Measurements from ENCODE around the gene MRPL33. TPM values are rescaled to one million over a fixed set of nuclear protein-coding genes. Genes with fewer than 3 reads are reported as not detected.

The MRPL33 gene
- total and polyA plus RNA-seq, 5 donors = 242 to 596 (median 305) TPM

DNA sequence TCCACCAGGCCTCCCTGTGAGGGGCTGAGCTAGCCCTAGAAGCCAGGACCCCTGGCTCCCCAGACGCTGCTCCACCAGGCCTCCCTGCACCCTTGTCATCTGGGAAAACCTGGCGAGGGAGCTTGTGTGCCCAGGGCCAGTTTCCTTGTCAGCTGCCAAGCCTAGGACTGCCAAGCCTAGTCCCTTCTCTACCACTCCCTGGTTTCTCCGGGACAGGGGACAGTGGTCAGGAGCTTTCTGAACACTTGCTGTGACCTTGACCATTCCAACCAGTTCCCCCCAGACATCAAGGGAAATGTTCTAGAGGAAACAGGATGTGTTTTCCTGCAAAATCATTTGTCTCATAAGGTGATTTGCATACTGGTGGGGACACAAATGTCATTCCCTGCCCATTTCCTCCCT, 41.3 kb upstream of the MRPL33 start:
- Histone ChIP-seq H3K4me3 (ENCODE audit: low read length) (no peak overlapping the region), H3K27ac (ENCODE audit: low read length) (peak overlapping the region; percentile 55), H3K4me1 (ENCODE audit: control insufficient read depth, insufficient read depth, low read length) (peaks cover 4% of the 10 kb centered on the region), H3K9me3 (ENCODE audit: control insufficient read depth, low read length) (no peaks in the 10 kb centered on the region), H3K27me3 (ENCODE audit: control insufficient read depth, insufficient read depth) (no peaks in the 10 kb centered on the region)
- WGBS = 62% methylated on average over 3 of the region's 3 CpGs
- no peak for DNase-seq
- intact Hi-C loops (cut with DNase I) = loop anchor here in 1 of 4 donors (10.0 kb wide), 1 partner anchor 315 kb away; no protein-coding TSS in a partner anchor
- ATAC-seq = peak; percentile 22 to 54

DNA sequence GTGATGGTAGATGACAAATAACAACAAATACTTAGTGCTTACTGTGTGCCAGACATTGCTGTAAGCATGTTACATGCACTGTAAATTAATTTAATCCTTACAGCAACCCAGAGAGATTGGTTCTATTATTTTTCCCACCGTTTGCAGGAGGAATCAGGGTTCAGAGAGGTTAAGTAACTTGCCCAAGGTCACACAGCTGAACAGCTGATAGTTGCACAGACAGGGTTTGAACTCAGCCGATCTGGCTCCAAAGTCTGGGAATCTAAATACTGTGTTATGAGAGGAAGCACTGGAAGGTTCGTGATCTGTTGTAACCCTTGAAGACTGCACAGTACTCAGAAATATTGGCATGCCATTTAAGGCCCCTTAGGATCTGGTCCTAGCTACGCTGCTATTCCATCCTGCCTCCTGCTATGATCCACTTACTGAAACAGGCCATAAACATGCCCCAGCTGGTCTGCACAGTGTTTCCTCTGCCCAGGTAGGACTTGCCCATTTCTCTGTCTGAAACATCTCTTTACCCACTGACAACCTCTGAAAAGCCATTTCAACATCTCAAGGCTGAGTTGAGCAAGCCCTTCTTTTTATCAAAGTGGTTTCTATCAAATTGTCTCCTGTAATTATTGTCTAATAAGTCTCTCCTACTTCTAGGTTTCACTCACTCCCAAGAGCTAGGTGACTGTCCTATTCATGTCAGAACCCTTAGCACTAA, 40.4 kb upstream of the MRPL33 start:
- DNase-seq = no peak
- WGBS = 67% methylated on average over 4 of the region's 4 CpGs
- H3K4me3 ChIP-seq (ENCODE audit: low read length) = no peak overlapping the region
- no peaks in the 10 kb centered on the region for H3K27me3 ChIP-seq (ENCODE audit: control insufficient read depth, insufficient read depth)
- intact Hi-C loops (cut with DNase I) = loop anchor here in 1 of 4 donors (10.0 kb wide), 1 partner anchor 314 kb away; no protein-coding TSS in a partner anchor
- peak overlapping the region; percentile 27 for H3K27ac ChIP-seq (ENCODE audit: low read length)
- ATAC-seq = no peak
- H3K4me1 ChIP-seq (ENCODE audit: control insufficient read depth, insufficient read depth, low read length) = peaks cover 8% of the 10 kb centered on the region
- no peaks in the 10 kb centered on the region for H3K9me3 ChIP-seq (ENCODE audit: control insufficient read depth, low read length)

DNA sequence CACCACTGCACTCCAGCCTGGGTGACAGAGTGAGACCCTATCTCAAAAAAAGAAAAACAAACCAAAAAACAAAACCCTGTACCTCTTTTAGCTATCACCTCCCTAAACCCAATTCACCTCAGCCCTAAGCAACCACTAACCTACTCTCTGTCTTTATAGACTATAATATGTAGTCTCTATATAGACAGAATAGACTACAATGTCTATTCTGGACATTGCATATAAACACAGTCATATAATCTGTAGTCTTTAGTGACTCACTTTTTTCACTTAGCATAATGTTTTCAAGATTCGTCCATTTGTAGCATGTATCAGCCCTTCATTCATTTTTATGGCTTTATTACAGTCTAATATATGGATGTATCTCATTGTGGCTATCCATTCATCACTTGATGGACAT, 37.2 kb upstream of the MRPL33 start:
- no peak overlapping the region for H3K4me3 ChIP-seq (ENCODE audit: low read length)
- intact Hi-C loops (cut with DNase I) = loop anchor here in 1 of 4 donors (10.0 kb wide), 1 partner anchor 310 kb away; no protein-coding TSS in a partner anchor

DNA sequence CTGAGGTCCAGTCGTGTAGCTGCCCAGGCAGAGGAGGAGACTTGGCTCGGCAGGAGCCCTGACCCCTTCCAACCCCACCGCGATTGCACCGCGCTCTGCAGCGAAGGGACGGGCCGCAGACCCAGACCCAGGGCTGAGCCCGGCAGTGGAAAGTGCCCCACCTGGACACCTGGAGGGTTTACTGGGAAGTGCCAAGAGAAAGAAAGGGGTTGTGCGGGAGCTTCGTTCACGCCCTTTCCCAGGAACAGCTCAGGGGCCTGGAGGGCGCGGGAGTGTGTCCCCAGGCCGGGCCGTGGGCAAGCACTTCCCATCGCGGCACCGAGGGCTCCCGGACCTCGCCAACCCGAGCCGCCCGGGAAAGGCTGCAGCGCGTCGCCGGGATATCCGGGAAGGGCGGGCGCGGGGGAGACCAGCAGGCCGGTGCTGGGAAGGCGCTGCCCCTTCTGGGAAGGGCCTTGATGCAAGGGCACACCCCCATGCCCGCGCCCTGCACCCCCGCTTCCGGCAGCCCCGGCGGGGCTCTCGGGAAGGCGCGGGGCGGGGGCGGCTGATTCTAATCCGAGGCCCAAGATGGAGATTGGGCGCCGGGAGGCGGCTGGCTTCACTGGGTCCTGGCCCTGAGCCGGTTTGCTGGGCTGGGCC, 36.1 kb upstream of the MRPL33 start:
- Histone ChIP-seq H3K27me3 (ENCODE audit: control insufficient read depth, insufficient read depth) (no peaks in the 10 kb centered on the region), H3K27ac (ENCODE audit: low read length) (peak overlapping the region; percentile 86), H3K9me3 (ENCODE audit: control insufficient read depth, low read length) (no peaks in the 10 kb centered on the region), H3K4me1 (ENCODE audit: control insufficient read depth, insufficient read depth, low read length) (peaks cover 10% of the 10 kb centered on the region), H3K4me3 (ENCODE audit: low read length) (peak overlapping the region; percentile 45)
- WGBS = 2% methylated on average over 51 of the region's 51 CpGs
- DNase-seq = peak; percentile 94 to 96 (median 95)
- ATAC-seq = peak; percentile 94 to 95
- intact Hi-C loops (cut with DNase I) = loop anchor here in 1 of 4 donors (10.0 kb wide), 1 partner anchor 309 kb away; no protein-coding TSS in a partner anchor

More for the DNA sequence above, 37.2 kb upstream of the MRPL33 start:
- 89% methylated on average over 1 of the region's 1 CpG for WGBS
- H3K9me3 ChIP-seq (ENCODE audit: control insufficient read depth, low read length) = no peaks in the 10 kb centered on the region
- DNase-seq = no peak
- H3K4me1 ChIP-seq (ENCODE audit: control insufficient read depth, insufficient read depth, low read length) = peaks cover 11% of the 10 kb centered on the region
- ATAC-seq = no peak
- no peaks in the 10 kb centered on the region for H3K27me3 ChIP-seq (ENCODE audit: control insufficient read depth, insufficient read depth)
- no peak overlapping the region for H3K27ac ChIP-seq (ENCODE audit: low read length)

DNA sequence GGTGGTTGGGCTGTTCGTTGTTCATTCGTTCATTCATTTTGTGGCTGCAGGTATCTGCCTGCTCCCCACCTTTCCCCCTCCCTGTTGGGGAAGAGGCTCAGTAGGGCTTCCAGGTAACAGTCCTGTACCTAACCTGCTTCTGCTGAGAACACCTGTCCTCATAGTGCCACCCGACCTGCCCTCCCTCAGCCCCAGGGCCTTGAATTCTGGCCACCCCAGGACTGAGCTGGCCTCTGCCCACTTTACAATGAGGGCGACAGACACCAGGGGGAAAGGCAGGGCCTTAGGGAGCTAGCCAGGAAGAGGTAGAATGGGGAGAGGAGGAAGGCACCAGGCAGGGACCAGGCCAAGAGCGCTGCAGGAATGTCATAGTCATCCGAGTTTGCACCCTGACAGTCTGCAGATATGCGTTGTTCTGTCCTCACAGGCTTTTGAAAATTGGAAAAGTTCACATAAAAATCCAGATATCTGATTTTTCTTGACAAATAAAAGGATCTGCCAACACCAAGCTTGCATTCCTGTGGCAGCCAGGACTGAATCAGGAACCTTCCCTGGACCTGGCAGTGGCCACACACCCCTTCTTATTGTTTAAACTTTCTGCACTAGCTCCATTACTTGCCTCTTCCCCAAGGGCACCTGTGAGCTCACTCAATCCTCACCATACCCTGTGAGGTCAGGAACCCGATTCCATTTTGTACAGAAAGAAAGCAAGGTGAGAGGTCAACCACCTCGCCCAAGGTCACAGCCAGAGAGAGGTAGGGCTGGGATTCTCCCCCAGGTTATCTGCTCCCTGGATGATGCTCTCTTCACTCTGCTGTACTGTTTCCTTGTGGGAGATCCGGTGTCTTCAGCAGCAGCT, 35.3 kb upstream of the MRPL33 start:
- Histone ChIP-seq H3K9me3 (ENCODE audit: control insufficient read depth, low read length) (no peaks in the 10 kb centered on the region), H3K27me3 (ENCODE audit: control insufficient read depth, insufficient read depth) (no peaks in the 10 kb centered on the region), H3K4me1 (ENCODE audit: control insufficient read depth, insufficient read depth, low read length) (peaks cover 10% of the 10 kb centered on the region), H3K4me3 (ENCODE audit: low read length) (no peak overlapping the region), H3K27ac (ENCODE audit: low read length) (peak overlapping the region; percentile 83)
- 91% methylated on average over 10 of the region's 10 CpGs for WGBS
- intact Hi-C loops (cut with DNase I) = loop anchor here in 1 of 4 donors (10.0 kb wide), 1 partner anchor 309 kb away; no protein-coding TSS in a partner anchor
- peak in 1 of 3 donors; percentile 38 for DNase-seq
- peak in 1 of 2 donors; percentile 1 for ATAC-seq

DNA sequence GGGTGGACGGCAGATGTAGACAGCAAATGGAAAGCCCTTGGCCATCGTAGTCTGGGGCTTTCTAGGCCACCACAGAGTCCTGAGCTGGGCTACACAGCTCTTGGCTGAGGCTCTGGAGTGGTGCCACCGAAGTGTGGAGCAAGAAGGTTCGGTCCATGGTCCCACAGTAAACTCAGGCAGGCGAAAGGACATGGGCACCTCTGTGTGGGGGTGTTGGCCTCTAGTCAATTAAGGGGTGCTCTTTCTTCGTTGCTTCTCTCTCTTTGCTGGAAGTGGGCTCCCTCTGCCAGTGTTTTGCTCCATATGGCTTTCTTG, 34.7 kb upstream of the MRPL33 start:
- ATAC-seq (no peak), DNase-seq (peak in 1 of 3 donors; percentile 43)
- Histone ChIP-seq H3K9me3 (ENCODE audit: control insufficient read depth, low read length) (no peaks in the 10 kb centered on the region), H3K4me1 (ENCODE audit: control insufficient read depth, insufficient read depth, low read length) (peaks cover 10% of the 10 kb centered on the region), H3K27ac (ENCODE audit: low read length) (no peak overlapping the region), H3K27me3 (ENCODE audit: control insufficient read depth, insufficient read depth) (no peaks in the 10 kb centered on the region), H3K4me3 (ENCODE audit: low read length) (no peak overlapping the region)
- WGBS = 94% methylated on average over 6 of the region's 6 CpGs
- intact Hi-C loops (cut with DNase I) = loop anchor here in 1 of 4 donors (10.0 kb wide), 1 partner anchor 308 kb away; no protein-coding TSS in a partner anchor

DNA sequence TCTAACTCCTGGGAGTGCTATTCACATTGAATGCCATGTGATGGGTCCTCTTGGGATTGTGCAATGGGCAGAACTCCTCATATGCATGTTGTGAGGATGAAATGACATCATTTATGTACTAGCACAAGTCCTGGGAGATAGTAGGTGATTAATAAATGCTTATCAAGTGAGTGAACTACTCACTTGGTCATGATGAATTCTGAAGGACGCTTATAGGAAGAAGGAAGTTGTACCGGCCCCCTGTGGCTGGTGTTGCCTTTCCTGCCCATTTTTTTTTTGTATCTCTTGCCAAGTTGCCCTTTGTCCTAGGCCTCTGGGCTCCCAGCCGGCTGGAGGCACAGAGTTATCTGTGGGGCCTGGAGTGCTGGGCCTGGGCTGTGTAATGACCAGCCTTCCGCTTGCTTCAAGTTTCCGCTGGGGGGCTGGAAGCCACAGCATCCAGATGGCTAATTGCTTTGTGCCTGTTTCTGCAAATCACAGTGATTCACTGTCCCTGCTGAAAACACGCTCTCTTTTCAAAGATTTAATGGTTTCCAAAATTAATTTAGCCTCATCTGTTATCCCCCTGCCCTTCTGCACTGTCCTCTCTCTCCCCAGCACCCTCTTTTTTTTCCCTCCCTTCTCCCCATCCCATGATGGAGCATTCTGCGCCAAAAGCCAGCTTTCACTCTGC, 33.7 kb upstream of the MRPL33 start:
- peak overlapping the region; percentile 74 for H3K27ac ChIP-seq (ENCODE audit: low read length)
- no peaks in the 10 kb centered on the region for H3K27me3 ChIP-seq (ENCODE audit: control insufficient read depth, insufficient read depth)
- H3K4me1 ChIP-seq (ENCODE audit: control insufficient read depth, insufficient read depth, low read length) = peaks cover 10% of the 10 kb centered on the region
- ATAC-seq (peak; percentile 53 to 80), DNase-seq (peak; percentile 66 to 78 (median 68))
- intact Hi-C loops (cut with DNase I) = loop anchor here in 1 of 4 donors (10.0 kb wide), 1 partner anchor 307 kb away; no protein-coding TSS in a partner anchor
- no peak overlapping the region for H3K4me3 ChIP-seq (ENCODE audit: low read length)
- H3K9me3 ChIP-seq (ENCODE audit: control insufficient read depth, low read length) = no peaks in the 10 kb centered on the region
- 56% methylated on average over 7 of the region's 7 CpGs for WGBS

DNA sequence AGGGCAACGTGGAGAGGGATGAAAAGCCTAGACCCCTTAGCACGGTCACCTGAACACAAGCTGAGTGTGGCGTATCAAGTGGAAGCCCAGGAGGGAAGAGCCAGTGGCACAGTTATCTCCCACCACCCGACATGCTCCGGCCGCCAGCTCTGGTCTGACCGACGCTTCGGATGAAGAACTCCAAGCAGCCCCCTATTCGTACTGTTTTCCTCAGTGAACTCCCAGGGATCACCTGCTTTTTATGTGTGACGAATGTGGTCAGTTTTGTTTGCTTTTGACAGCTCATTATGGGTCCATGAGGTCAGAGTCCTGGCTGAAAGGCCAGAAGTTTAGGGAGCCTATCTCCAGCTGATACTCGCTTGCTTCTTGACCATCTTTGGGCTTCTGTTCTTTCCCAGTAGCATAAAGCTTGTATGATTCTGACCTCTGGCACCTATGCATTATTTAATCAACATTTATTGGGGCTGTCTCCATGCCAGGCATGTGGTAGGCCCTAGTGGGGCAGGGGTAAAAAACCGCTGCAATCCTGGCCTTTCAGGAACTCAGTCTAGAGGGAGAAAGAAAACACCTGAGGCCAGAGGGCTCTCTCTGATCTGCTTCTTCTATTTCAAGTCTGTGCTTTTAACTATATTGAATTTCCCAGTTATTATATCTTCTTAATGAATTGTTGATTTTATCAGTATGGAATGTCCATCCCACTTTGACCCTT, 33.0 kb upstream of the MRPL33 start:
- Histone ChIP-seq H3K4me1 (ENCODE audit: control insufficient read depth, insufficient read depth, low read length) (peaks cover 10% of the 10 kb centered on the region), H3K27ac (ENCODE audit: low read length) (peak overlapping the region; percentile 74), H3K9me3 (ENCODE audit: control insufficient read depth, low read length) (no peaks in the 10 kb centered on the region), H3K4me3 (ENCODE audit: low read length) (no peak overlapping the region), H3K27me3 (ENCODE audit: control insufficient read depth, insufficient read depth) (no peaks in the 10 kb centered on the region)
- 90% methylated on average over 13 of the region's 13 CpGs for WGBS
- ATAC-seq = no peak
- intact Hi-C loops (cut with DNase I) = loop anchor here in 1 of 4 donors (10.0 kb wide), 1 partner anchor 306 kb away; no protein-coding TSS in a partner anchor
- DNase-seq = no peak

DNA sequence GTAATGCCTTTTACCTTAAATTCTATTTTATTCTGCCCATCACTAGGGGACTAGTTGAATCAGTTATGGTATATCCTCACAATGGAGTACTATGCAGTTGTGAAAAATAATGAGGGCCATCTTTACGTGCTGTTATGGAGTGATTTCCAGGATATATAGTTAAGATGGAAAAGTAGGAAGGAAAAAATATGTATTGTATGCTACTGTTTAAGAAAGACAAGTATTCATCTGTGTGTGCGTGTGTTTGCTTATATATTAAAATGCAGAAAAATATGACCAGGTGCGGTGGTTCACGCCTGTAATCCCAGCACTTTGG, 32.5 kb upstream of the MRPL33 start:
- Histone ChIP-seq H3K4me1 (ENCODE audit: control insufficient read depth, insufficient read depth, low read length) (peaks cover 10% of the 10 kb centered on the region), H3K9me3 (ENCODE audit: control insufficient read depth, low read length) (no peaks in the 10 kb centered on the region), H3K27ac (ENCODE audit: low read length) (no peak overlapping the region), H3K4me3 (ENCODE audit: low read length) (no peak overlapping the region), H3K27me3 (ENCODE audit: control insufficient read depth, insufficient read depth) (no peaks in the 10 kb centered on the region)
- ATAC-seq = no peak
- intact Hi-C loops (cut with DNase I) = loop anchor here in 1 of 4 donors (10.0 kb wide), 1 partner anchor 306 kb away; no protein-coding TSS in a partner anchor
- DNase-seq = no peak
- WGBS = 98% methylated on average over 4 of the region's 4 CpGs

DNA sequence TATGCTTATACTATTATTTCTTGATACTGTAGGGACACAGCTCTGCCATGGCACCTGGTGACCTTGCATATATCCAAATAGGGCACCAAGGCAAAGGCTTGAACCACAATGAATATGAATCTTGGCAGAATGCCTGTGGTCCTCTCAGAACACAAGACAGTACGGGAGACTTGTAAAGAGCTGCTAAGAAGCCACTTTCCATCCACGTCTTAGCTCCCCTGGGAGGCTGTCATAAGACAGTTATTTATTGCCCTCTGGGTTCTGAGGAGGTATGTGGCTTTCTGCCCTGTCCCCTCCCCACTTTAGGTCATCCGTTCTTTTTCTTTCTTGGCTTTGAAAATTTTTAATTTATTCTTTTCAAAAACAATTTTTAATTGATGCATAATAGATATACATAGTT, 29.8 kb upstream of the MRPL33 start:
- DNase-seq (no peak), ATAC-seq (no peak)
- no peak overlapping the region for H3K27ac ChIP-seq (ENCODE audit: low read length)
- H3K9me3 ChIP-seq (ENCODE audit: control insufficient read depth, low read length) = no peaks in the 10 kb centered on the region
- intact Hi-C loops (cut with DNase I) = no loop called here
- WGBS = 53% methylated on average over 3 of the region's 3 CpGs
- H3K27me3 ChIP-seq (ENCODE audit: control insufficient read depth, insufficient read depth) = no peaks in the 10 kb centered on the region
- H3K4me3 ChIP-seq (ENCODE audit: low read length) = no peak overlapping the region
- peaks cover 5% of the 10 kb centered on the region for H3K4me1 ChIP-seq (ENCODE audit: control insufficient read depth, insufficient read depth, low read length)

Data from right cardiac atrium (tissue), 5 donors.